CD14-positive monocyte (primary cell): Measurements from ENCODE around the gene HDAC6. TPM values are rescaled to one million over a fixed set of nuclear protein-coding genes. Genes with fewer than 3 reads are reported as not detected.

Experiments
- DNase-seq, 3 donors: peaks; one replicate each; pipeline ENCODE4 v3.0.0-alpha.2; 2011 to 2022
- H2AFZ ChIP-seq: 2 replicates; pipeline ENCODE4 v1.6.0; 2012; ENCODE audit warnings: mild to moderate bottlenecking, low read depth, low read length, inconsistent platforms; ENCODE audit not compliant: insufficient read depth, poor library complexity, severe bottlenecking
- H3K27ac ChIP-seq, 2 donors: 1 replicate in 1 of 2; 2 replicates in 1 of 2; pipeline ENCODE4 v1.5.1; 2012 to 2013; ENCODE audit warnings: low read length in 2 of 2, control low read depth in 1 of 2, inconsistent platforms in 1 of 2, low read depth in 1 of 2, mild to moderate bottlenecking in 1 of 2
- H3K27me3 ChIP-seq, 2 donors: one replicate each; pipeline versions ENCODE4 v1.6.0 to v1.6.1; 2011 to 2013; ENCODE audit warnings: low read length in 2 of 2; ENCODE audit not compliant: control insufficient read depth in 2 of 2, insufficient read depth in 2 of 2
- H3K36me3 ChIP-seq, 2 donors: replicated peaks in 1 of 2; 1 replicate in 1 of 2; 2 replicates in 1 of 2; pipeline versions ENCODE4 v1.5.1 to v1.6.1; 2012 to 2013; ENCODE audit warnings: low read length in 2 of 2, control low read depth in 1 of 2, inconsistent platforms in 1 of 2, mild to moderate bottlenecking in 1 of 2; ENCODE audit not compliant: insufficient read depth in 2 of 2, control insufficient read depth in 1 of 2
- H3K4me1 ChIP-seq, 2 donors: 1 replicate in 1 of 2; 2 replicates in 1 of 2; pipeline versions ENCODE4 v1.5.1 to v1.6.1; 2012 to 2013; ENCODE audit warnings: low read length in 2 of 2, control low read depth in 1 of 2, inconsistent platforms in 1 of 2, mild to moderate bottlenecking in 1 of 2, moderate library complexity in 1 of 2; ENCODE audit not compliant: insufficient read depth in 2 of 2, control insufficient read depth in 1 of 2
- H3K4me2 ChIP-seq: replicated peaks from 2 replicates; pipeline ENCODE3; 2012; ENCODE audit warnings: low read length, moderate library complexity, mild to moderate bottlenecking; ENCODE audit not compliant: poor library complexity, severe bottlenecking; ENCODE audit errors: extremely low read depth
- H3K4me3 ChIP-seq, 3 experiments: fragments of 200-600 bp in 1 of 3; sonication (generic) in 1 of 3; replicated peaks in 1 of 3; 1 replicate in 2 of 3; 2 replicates in 1 of 3; pipeline ENCODE4 v1.5.1; 2011 to 2013; ENCODE audit warnings: low read length in 3 of 3, mild to moderate bottlenecking in 3 of 3, control low read depth in 2 of 3, low read depth in 2 of 3, inconsistent platforms in 1 of 3, moderate library complexity in 1 of 3
- H3K79me2 ChIP-seq: 2 replicates; pipeline ENCODE4 v1.6.0; 2012; ENCODE audit warnings: mild to moderate bottlenecking, control low read depth, inconsistent platforms, low read length, moderate library complexity; ENCODE audit not compliant: insufficient read depth
- H3K9ac ChIP-seq: 2 replicates; pipeline ENCODE4 v1.6.0; 2017; ENCODE audit warnings: low read length, mild to moderate bottlenecking; ENCODE audit not compliant: insufficient read depth, poor library complexity, severe bottlenecking
- H3K9me3 ChIP-seq, 2 donors: replicated peaks in 1 of 2; 1 replicate in 1 of 2; 2 replicates in 1 of 2; pipeline versions ENCODE4 v1.5.1 to v1.6.1; 2012 to 2013; ENCODE audit warnings: low read length in 2 of 2, control low read depth in 1 of 2; ENCODE audit not compliant: control insufficient read depth in 1 of 2, insufficient read depth in 1 of 2
- H4K20me1 ChIP-seq: 2 replicates; pipeline ENCODE4 v1.6.0; 2012; ENCODE audit warnings: mild to moderate bottlenecking, low read length, control low read depth, moderate library complexity; ENCODE audit not compliant: insufficient read depth
- H3K27ac Mint-ChIP-seq, 7 donors: one replicate each; pipeline ENCODE4 v1.8.0; 2020; ENCODE audit warnings: mild to moderate bottlenecking in 7 of 7, mixed read lengths in 7 of 7, moderate library complexity in 6 of 7, inconsistent platforms in 2 of 7
- H3K27me3 Mint-ChIP-seq, 3 donors: one replicate each; pipeline ENCODE4 v1.8.0; 2021 to 2022; ENCODE audit warnings: low read depth in 3 of 3, mild to moderate bottlenecking in 3 of 3, mixed read lengths in 3 of 3, moderate library complexity in 3 of 3, inconsistent platforms in 1 of 3
- H3K36me3 Mint-ChIP-seq, 2 donors: one replicate each; pipeline ENCODE4 v1.8.0; 2020; ENCODE audit warnings: mixed read lengths in 2 of 2, inconsistent platforms in 1 of 2, mild to moderate bottlenecking in 1 of 2
- H3K4me1 Mint-ChIP-seq: one replicate; pipeline ENCODE4 v1.8.0; 2020; ENCODE audit warnings: mild to moderate bottlenecking, mixed read lengths
- H3K4me3 Mint-ChIP-seq, 2 donors: one replicate each; pipeline ENCODE4 v1.8.0; 2020; ENCODE audit warnings: mild to moderate bottlenecking in 2 of 2, mixed read lengths in 2 of 2, moderate library complexity in 1 of 2
- H3K9me3 Mint-ChIP-seq, 7 donors: one replicate each; pipeline ENCODE4 v1.8.0; 2020 to 2022; ENCODE audit warnings: mixed read lengths in 7 of 7, mild to moderate bottlenecking in 6 of 7, moderate library complexity in 6 of 7, inconsistent platforms in 2 of 7
- CTCF ChIP-seq: fragments of 200-600 bp; IDR thresholded peaks from one replicate; pipeline ENCODE4 v1.8.0; 2022; ENCODE audit warnings: antibody characterized with exemption, mild to moderate bottlenecking
- WGBS: methylation state at CpG from one replicate; pipeline ENCODE4 v1.1.5; 2013; ENCODE audit warnings: missing lambda C conversion rate; ENCODE audit not compliant: insufficient coverage; 5-methylcytosine and 5-hydroxymethylcytosine counted together
- intact Hi-C, 2 donors: fragments of 100-400 bp; cut with micrococcal nuclease; formaldehyde crosslinking; loops; one replicate each; pipeline versions ENCODE4 v1.15.0 to v1.15.1; 2023
- polyA plus RNA-seq, 3 donors: library from polyadenylated mRNA; depleted of rRNA in 1 of 3; unstranded in 2 of 3; stranded (reverse) in 1 of 3; fragments of 300-500 nt in 2 of 3; fragments of >200 nt in 1 of 3; fragmentation: Illumina TruSeq in 2 of 3; gene quantifications; 1 replicate in 2 of 3; 2 replicates in 1 of 3; pipeline ENCODE4 v1.2.3, GENCODE V29; 2012 to 2021

The HDAC6 gene
- polyA plus RNA-seq, 3 donors = 12.7 to 67.0 (median 19.7) TPM

- DNase-seq = no peak
- Histone ChIP-seq H4K20me1 (no peaks in the 10 kb centered on the region), H3K9me3 (no peaks in the 10 kb centered on the region), H3K79me2 (no peaks in the 10 kb centered on the region), H3K36me3 (no peaks in the 10 kb centered on the region), H3K9ac (no peak overlapping the region), H3K27ac (no peak overlapping the region), H2AFZ (no peak overlapping the region), H3K4me3 (no peak overlapping the region), H3K27me3 (peaks cover 12 to 61% of the 10 kb centered on the region in 2 donors), H3K4me1 (no peaks in the 10 kb centered on the region), H3K4me2 (no peak overlapping the region)
- H3K4me3 Mint-ChIP-seq = peak overlapping the region in 1 of 2 donors; percentile 74
- H3K27ac Mint-ChIP-seq = no peak overlapping the region
- no peaks in the 10 kb centered on the region for H3K36me3 Mint-ChIP-seq
- H3K4me1 Mint-ChIP-seq = peaks cover 8% of the 10 kb centered on the region
- WGBS = 0% methylated on average over 1 of the region's 9 CpGs
- H3K27me3 Mint-ChIP-seq = peaks cover 54 to 86% (median 74%) of the 10 kb centered on the region in 3 donors
- H3K9me3 Mint-ChIP-seq = peaks cover 0 to 16% (median 7%) of the 10 kb centered on the region in 7 donors
- intact Hi-C loops = no loop called here
- TF ChIP-seq CTCF = no peak
Measured at GRCh38 chrX:48833542-48834138, 31.8 kb downstream of the HDAC6 start.

GRCh38 chrX:48834383-48834709 is 32.5 kb downstream of the HDAC6 start:
- Histone ChIP-seq H3K27ac (no peak overlapping the region), H3K36me3 (no peaks in the 10 kb centered on the region), H2AFZ (no peak overlapping the region), H3K9me3 (no peaks in the 10 kb centered on the region), H3K4me1 (no peaks in the 10 kb centered on the region), H3K4me2 (no peak overlapping the region), H3K4me3 (no peak overlapping the region), H3K79me2 (no peaks in the 10 kb centered on the region), H4K20me1 (no peaks in the 10 kb centered on the region), H3K9ac (no peak overlapping the region), H3K27me3 (peaks cover 12 to 57% of the 10 kb centered on the region in 2 donors)
- H3K27me3 Mint-ChIP-seq = peaks cover 50 to 83% (median 68%) of the 10 kb centered on the region in 3 donors
- intact Hi-C loops = no loop called here
- peaks cover 0 to 13% (median 7%) of the 10 kb centered on the region in 7 donors for H3K9me3 Mint-ChIP-seq
- H3K27ac Mint-ChIP-seq = no peak overlapping the region
- 15% methylated on average over 3 of the region's 7 CpGs for WGBS
- no peak for TF ChIP-seq CTCF
- H3K36me3 Mint-ChIP-seq = no peaks in the 10 kb centered on the region
- no peak for DNase-seq
- peak overlapping the region in 1 of 2 donors; percentile 74 for H3K4me3 Mint-ChIP-seq
- peaks cover 8% of the 10 kb centered on the region for H3K4me1 Mint-ChIP-seq
